Urinary bladder (tissue), 4 donors: Measurements from ENCODE around the gene PRXL2B. TPM values are rescaled to one million over a fixed set of nuclear protein-coding genes. Genes with fewer than 3 reads are reported as not detected.
A peak's percentile ranks its signal among the peaks of the same experiment; 100 is the strongest.

Experiments used
- DNase-seq: peaks from one replicate; pipeline ENCODE4 v3.0.0-alpha.2; 2015; ENCODE audit errors: extremely low spot score
- H3K27ac ChIP-seq: one replicate; pipeline ENCODE4 v1.5.1; 2013; ENCODE audit warnings: low read depth, mild to moderate bottlenecking, moderate library complexity
- H3K36me3 ChIP-seq: one replicate; pipeline ENCODE4 v1.6.1; 2013; ENCODE audit warnings: mild to moderate bottlenecking, moderate library complexity; ENCODE audit not compliant: insufficient read depth
- H3K4me1 ChIP-seq: one replicate; pipeline ENCODE4 v1.6.1; 2013; ENCODE audit warnings: mild to moderate bottlenecking, moderate library complexity; ENCODE audit not compliant: insufficient read depth
- H3K4me3 ChIP-seq: one replicate; pipeline ENCODE4 v1.5.1; 2013; ENCODE audit warnings: low read depth, low read length
- WGBS: extraction: QIAGEN DNeasy Blood & Tissue Kit; methylation state at CpG from one replicate; pipeline ENCODE4 v1.1.7; 2013; 5-methylcytosine and 5-hydroxymethylcytosine counted together
- polyA plus RNA-seq: library from polyadenylated mRNA; stranded (reverse); fragments of 200-250 nt; gene quantifications from one replicate; pipeline ENCODE4 v1.2.3, GENCODE V29; 2013
- total RNA-seq: library from RNA; depleted of rRNA; stranded (reverse); fragments of >200 nt; gene quantifications from one replicate; pipeline ENCODE4 v1.2.3, GENCODE V29; 2014
- donor health status: healthy with polysubstance abuse.
- donor health status: healthy.

Gene PRXL2B
- total and polyA plus RNA-seq, 2 donors: 8.9 to 25.0 TPM

DNA sequence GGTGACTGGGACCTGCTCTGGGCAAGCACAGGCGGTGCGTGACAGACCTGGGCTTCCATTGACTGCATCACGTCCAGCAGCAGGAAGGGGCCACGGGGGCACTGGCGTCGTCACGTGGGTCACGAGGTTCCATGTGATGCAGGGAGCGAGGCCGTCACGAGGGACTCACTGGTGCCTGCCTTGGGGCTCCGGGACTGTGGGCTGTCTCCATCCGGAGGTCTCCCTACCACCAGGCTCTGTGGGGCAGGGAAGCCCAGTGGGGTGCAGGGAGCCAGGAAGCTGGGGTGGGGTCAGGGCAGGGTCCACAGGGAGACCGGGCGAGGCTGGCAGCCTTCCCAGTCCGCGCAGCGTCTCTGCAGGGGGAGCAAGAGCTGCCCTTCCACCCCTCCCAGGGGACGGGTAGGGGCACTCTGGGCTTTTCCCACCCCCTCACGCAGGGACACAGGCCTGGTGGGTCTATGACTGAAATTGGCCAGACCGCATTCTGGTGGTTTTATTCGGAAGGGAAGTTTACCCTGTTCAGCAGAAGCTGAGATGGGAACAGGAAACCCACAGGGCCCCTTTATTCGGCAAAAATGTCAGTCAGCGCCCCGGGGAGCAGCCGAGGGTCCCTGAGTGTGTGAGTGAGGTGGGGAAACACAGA is 30.8 kb upstream of the PRXL2B start:
- H3K4me1 ChIP-seq: no peaks in the 10 kb centered on the region
- peak overlapping the region; percentile 57 for H3K4me3 ChIP-seq
- 13% methylated on average over 26 of the region's 26 CpGs for WGBS
- H3K27ac ChIP-seq: peak overlapping the region; percentile 94
- no peaks in the 10 kb centered on the region for H3K36me3 ChIP-seq
- DNase-seq: no peak

DNA sequence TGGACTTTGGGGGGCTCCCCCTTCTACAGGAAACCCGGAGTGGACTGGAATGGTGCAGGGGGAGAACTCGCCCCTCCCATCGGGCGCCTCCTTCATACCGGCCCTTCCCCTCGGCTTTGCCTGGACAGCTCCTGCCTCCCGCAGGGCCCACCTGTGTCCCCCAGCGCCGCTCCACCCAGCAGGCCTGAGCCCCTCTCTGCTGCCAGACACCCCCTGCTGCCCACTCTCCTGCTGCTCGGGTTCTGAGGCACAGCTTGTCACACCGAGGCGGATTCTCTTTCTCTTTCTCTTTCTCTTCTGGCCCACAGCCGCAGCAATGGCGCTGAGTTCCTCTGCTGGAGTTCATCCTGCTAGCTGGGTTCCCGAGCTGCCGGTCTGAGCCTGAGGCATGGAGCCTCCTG is 30.3 kb upstream of the PRXL2B start, which contains the start of gene TNFRSF14:
Gene TNFRSF14 (plus strand): TSS at position 95 of the 401 bp plus-strand sequence. CDS start 294 bp downstream, at position 389.
- Histone ChIP-seq H3K4me1 (no peaks in the 10 kb centered on the region), H3K27ac (peak within 1 kb of the TSS; percentile 94), H3K36me3 (no peaks in the 10 kb centered on the region), H3K4me3 (peak within 1 kb of the TSS; percentile 57)
- WGBS: 3% methylated on average over 16 of the region's 16 CpGs
- no peak for DNase-seq

DNA sequence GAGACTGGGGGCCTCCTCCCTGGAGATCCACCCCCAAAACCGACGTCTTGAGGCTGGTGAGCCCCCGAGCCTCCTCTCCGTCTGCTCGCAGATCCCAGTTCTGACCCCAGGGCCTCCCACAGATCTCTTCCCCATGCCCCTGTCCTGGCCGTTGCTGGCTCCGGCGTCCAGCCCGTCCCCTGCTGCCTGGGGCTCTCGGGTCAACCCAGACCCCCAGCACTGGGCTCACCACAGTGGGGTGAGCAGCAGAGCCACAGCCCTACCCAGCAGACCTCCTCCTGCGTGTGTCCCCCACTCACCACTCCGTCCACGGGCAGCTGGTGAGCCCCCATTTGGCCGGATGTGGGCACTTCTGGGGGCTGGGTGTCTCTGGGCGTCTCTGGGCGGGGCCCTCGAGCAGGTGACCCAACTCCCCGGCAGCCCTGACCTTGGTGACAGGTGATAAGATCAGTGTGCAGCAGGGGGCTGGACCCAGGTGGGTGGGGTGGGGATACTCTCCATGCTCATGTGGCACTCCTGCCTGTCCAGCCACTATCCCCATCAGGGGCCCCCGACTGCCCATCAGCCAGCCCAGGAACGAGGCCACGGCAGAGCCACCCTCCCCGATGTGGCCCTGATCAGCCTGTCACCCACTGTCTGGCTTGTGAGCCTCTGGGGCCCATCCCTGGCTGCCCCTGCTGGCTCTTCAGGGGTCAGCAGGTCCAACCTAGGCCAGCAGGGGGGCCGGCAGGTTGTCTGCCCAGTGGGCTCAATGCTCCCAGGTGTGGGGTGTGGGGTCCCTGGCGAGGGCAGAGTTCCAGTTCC is 29.7 kb upstream of the PRXL2B start:
- peak overlapping the region; percentile 68 for H3K27ac ChIP-seq
- no peak for DNase-seq
- 29% methylated on average over 24 of the region's 24 CpGs for WGBS
- H3K36me3 ChIP-seq: no peaks in the 10 kb centered on the region
- H3K4me1 ChIP-seq: no peaks in the 10 kb centered on the region
- peak overlapping the region; percentile 57 for H3K4me3 ChIP-seq

DNA sequence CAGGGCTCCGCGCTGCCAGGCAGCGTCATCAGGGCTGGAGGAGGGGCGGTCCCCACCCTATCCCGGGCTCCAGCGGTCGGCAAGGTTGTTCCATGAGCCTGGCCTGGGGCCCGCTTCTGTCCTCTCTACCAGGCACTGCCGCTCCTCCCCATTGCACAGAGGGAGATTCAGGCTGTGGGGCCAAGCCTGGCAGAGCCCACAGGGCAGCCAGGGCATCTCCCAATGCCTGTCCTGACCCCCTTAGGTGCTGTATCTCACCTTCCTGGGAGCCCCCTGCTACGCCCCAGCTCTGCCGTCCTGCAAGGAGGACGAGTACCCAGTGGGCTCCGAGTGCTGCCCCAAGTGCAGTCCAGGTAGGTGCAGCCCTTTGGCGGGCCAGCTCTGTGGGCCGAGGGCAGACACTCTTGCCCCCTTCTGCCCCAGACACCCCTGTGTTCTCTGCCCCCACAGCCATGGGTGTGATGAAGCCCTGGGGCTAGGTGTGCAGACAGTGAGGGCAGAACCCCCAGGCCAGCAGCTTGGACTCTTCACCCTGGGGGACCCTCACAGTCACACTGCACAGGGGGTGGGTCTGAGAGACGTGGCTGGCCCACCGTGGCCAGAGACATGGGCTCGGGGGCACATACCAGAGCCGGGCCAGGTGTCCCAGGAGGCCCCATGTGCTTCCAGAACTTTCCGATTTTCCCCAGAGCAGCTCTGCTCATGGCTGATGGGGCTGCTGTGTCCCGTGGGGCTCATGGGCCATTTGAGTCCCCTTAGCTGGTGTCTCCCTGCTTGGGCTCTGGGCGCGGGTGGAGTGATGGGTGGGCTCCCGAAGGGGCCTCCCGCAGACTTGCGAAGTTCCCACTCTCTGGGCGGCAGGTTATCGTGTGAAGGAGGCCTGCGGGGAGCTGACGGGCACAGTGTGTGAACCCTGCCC is 28.8 kb upstream of the PRXL2B start:
- no peaks in the 10 kb centered on the region for H3K4me1 ChIP-seq
- DNase-seq: no peak
- 84% methylated on average over 30 of the region's 30 CpGs for WGBS
- H3K4me3 ChIP-seq: peak overlapping the region; percentile 57
- no peak overlapping the region for H3K27ac ChIP-seq
- H3K36me3 ChIP-seq: no peaks in the 10 kb centered on the region

DNA sequence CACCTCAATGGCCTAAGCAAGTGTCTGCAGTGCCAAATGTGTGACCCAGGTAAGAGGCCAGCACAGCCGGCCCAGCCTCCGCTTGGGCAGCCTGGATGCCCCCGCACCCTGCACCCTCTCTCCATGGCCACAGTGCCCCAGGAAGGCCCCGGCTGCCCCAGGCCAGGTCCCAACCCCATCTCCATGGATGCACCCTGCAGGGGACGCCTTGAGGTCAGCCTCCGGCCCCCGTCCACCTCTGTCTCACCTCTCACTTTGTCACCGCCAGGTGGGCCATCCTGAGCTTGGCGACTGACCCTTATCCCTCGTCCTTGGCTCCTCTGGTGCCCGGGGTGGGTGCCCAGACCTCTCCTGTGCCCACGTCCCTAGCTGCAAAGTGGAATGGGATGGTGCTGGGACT is 28.2 kb upstream of the PRXL2B start:
- 94% methylated on average over 12 of the region's 12 CpGs for WGBS
- no peaks in the 10 kb centered on the region for H3K36me3 ChIP-seq
- no peak overlapping the region for H3K27ac ChIP-seq
- no peak for DNase-seq
- no peaks in the 10 kb centered on the region for H3K4me1 ChIP-seq
- no peak overlapping the region for H3K4me3 ChIP-seq

DNA sequence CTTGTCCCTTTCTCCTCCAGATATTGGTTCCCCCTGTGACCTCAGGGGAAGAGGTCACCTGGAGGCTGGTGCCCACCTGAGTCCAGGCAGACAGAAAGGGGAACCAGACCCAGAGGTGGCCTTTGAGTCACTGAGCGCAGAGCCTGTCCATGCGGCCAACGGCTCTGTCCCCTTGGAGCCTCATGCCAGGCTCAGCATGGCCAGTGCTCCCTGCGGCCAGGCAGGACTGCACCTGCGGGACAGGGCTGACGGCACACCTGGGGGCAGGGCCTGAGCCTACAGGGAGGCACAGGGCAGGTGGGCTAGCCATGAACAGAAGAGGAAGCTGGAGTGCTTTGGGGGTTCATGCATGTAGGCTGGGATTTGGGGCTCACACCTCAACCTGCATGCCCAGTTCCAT is 27.7 kb upstream of the PRXL2B start:
- Histone ChIP-seq H3K4me3 (no peak overlapping the region), H3K4me1 (no peaks in the 10 kb centered on the region), H3K36me3 (no peaks in the 10 kb centered on the region), H3K27ac (no peak overlapping the region)
- no peak for DNase-seq
- WGBS: 94% methylated on average over 6 of the region's 6 CpGs

DNA sequence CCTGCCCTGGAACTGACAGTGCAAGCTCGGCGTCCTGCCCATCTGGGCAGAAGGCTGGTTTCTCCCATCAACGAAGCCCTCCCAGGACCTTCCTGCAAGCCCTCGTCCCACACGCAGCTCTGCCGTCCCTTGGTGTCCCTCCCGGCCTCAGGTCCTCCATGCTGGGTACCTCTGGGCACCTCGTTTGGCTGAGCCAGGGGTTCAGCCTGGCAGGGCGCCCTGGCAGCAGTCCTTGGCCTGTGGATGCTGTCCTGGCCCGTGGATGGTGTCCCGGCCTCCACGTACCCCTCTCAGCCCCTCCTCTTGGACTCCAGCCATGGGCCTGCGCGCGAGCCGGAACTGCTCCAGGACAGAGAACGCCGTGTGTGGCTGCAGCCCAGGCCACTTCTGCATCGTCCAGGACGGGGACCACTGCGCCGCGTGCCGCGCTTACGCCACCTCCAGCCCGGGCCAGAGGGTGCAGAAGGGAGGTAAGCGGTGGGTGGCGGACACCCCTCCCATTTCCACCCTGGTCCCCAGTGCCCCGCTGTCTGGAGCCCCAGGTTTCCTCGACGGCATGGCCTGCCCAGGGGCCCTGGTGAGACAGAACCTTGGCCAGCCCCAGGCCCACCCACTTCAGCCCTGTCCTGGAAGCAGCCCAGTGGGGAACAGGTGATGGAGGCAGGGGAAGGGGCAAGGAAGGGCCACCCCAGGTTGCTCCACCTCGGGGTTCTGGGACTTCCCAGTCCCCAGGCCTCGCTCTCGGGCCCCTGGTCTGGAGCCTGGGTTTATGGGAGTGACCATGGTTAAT is 26.9 kb upstream of the PRXL2B start:
- WGBS: 84% methylated on average over 35 of the region's 35 CpGs
- Histone ChIP-seq H3K27ac (no peak overlapping the region), H3K4me1 (no peaks in the 10 kb centered on the region), H3K4me3 (no peak overlapping the region), H3K36me3 (no peaks in the 10 kb centered on the region)
- DNase-seq: no peak

DNA sequence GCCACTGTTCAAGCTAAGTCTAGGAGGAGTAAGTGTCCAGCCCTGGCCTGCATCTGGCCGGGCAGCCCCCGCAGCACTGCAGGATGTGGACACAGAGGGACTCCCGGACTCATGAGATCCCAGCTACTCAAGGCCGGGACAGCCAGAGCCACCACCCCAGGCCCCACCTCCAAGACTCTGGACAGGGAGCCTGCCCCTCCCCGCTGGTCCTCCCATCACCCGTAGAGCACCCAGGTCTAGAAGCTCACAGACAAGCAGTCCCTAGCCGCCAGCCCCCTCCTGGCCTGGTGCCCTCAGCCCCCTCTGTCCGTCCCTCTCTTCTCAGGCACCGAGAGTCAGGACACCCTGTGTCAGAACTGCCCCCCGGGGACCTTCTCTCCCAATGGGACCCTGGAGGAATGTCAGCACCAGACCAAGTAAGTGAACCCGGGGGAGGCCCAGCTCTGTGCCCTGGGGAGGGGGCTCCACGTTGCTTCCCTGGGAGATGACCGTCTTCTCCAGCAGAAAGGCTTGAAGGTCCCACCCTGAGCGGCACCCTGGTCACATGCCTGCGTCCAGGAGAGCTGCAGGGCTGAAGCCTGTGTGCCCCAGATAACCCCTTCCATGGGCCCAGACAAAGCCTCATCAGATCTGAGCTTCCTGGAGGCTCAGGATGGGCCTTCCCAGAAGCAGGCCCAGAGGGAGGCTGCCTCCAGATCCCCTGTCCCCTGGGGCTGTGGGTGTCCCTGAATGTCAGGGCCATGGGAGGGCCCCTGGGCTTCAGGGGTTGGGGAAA is 26.1 kb upstream of the PRXL2B start:
- no peaks in the 10 kb centered on the region for H3K4me1 ChIP-seq
- no peaks in the 10 kb centered on the region for H3K36me3 ChIP-seq
- 86% methylated on average over 15 of the region's 15 CpGs for WGBS
- DNase-seq: no peak
- no peak overlapping the region for H3K4me3 ChIP-seq
- H3K27ac ChIP-seq: no peak overlapping the region

DNA sequence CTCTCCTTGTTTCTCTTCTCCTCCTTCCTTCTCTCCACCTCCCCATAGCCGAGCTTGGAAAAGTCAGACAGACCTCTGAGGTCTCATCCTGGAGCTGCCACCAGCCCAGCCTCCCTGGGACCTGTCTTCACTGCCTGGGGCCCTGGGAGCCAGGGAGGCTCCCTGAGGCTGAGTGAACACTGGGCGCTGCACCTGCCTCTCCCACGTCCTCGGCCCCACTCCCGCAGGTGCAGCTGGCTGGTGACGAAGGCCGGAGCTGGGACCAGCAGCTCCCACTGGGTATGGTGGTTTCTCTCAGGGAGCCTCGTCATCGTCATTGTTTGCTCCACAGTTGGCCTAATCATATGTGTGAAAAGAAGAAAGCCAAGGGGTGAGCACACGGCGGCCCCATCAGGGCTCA is 25.1 kb upstream of the PRXL2B start:
- H3K36me3 ChIP-seq: no peaks in the 10 kb centered on the region
- no peak for DNase-seq
- 88% methylated on average over 11 of the region's 11 CpGs for WGBS
- no peak overlapping the region for H3K4me3 ChIP-seq
- H3K4me1 ChIP-seq: no peaks in the 10 kb centered on the region
- H3K27ac ChIP-seq: no peak overlapping the region

DNA sequence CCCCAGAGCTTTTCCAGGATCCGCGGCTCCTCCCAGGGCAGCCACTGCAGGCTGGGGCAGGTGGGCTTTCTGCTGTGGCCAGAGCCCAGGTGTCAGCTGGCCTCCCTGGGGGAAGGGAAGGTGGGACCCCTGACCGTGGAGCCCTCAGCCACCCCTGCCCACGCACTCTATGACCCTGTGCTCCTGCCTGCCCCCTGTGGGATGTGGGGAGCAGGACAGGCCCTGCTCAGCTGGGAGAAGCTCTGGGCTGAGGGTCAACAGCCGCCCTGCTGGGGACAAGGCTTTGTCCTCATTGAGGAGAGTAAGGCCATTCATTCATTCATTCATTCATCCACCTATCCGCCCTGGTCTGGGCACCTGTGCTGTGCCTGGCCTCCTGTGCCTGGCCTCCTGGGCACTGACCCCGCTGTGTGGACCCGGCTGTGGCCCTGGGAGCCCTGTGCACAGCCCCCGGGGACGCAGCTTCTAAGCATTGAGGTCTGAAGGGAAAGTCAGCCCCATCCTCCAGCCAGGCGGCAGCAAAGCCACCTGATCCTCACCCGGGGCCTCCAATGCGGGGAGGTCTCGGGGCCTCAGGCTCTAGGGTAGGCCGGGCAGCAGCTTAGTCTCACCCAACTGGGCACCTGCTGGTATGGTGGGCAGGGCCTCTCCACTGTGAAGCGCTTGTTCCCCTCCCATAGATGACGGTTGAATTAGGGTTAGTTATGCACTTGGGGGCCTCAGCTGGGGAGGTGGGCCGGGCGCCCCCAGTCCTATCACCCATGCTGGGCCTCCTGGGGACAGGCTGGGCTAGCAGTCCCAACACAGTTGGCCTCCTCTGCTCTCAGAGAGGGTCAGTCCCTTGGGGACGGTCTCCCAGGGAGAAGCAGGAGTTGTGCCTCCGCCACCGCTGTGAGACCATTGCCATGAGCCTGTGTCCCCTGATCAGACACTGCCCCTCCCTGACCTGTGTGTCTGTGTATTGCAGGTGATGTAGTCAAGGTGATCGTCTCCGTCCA is 24.4 kb upstream of the PRXL2B start:
- 90% methylated on average over 24 of the region's 24 CpGs for WGBS
- Histone ChIP-seq H3K27ac (no peak overlapping the region), H3K36me3 (no peaks in the 10 kb centered on the region), H3K4me3 (no peak overlapping the region), H3K4me1 (no peaks in the 10 kb centered on the region)
- no peak for DNase-seq

GRCh38 chr1:2563205-2563604 is 23.4 kb upstream of the PRXL2B start:
- no peaks in the 10 kb centered on the region for H3K36me3 ChIP-seq
- DNase-seq: no peak
- no peaks in the 10 kb centered on the region for H3K4me1 ChIP-seq
- H3K4me3 ChIP-seq: no peak overlapping the region
- no peak overlapping the region for H3K27ac ChIP-seq
- 79% methylated on average over 18 of the region's 18 CpGs for WGBS
